ENCODE data around the gene GAS1. TPM values are rescaled to one million over a fixed set of nuclear protein-coding genes. Genes with fewer than 3 reads are reported as not detected.

GAS1 gene
- total RNA-seq, 2 experiments from 2014 or later = 0.59 to 0.69 TPM

DNA sequence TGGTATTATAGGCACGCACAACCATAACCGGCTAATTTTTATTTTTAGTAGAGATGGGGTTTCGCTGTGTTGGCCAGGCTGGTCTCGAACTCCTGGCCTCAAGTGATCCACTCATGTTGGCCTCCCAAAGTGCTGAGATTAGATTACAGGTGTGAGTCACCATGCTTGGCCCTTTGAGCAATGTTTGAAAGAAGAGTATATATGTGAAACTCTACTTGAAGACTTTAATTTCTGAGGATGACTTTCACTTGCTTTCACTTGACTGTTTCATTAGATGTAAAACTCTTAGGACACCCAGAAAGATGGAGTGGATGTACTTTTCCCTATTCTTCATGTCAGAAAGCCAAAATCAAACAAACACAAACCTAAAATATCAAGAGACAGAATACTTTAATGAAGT is 43.8 kb upstream of the GAS1 start:
- POLR2A ChIA-PET = no interaction called here
- no peak for DNase-seq
- H3K27me3 ChIP-seq (ENCODE audit: control insufficient read depth in 1 of 2, insufficient read depth in 2 of 2, low read length in 2 of 2) = peaks cover 0 to 5% of the 10 kb centered on the region in 2 experiments
- no peaks in the 10 kb centered on the region for H3K4me1 ChIP-seq (ENCODE audit: insufficient read depth, low read length)
- H3K27ac Mint-ChIP-seq = no peak overlapping the region
- no peak overlapping the region for H3K27ac ChIP-seq (ENCODE audit: low read depth in 1 of 2, low read length in 2 of 2)
- peaks cover 28% of the 10 kb centered on the region for H3K27me3 Mint-ChIP-seq
- H3K36me3 Mint-ChIP-seq (ENCODE audit: low read depth) = no peaks in the 10 kb centered on the region
- no peak overlapping the region for H3K4me3 ChIP-seq (ENCODE audit: low read length)
- CTCF ChIA-PET = no interaction called here
- H3K9me3 Mint-ChIP-seq = no peaks in the 10 kb centered on the region
- H3K4me3 Mint-ChIP-seq = no peak overlapping the region
- no peaks in the 10 kb centered on the region for H3K9me3 ChIP-seq (ENCODE audit: control insufficient read depth in 1 of 2, insufficient read depth in 1 of 2, low read length in 2 of 2)
- no peaks in the 10 kb centered on the region for H3K4me1 Mint-ChIP-seq (ENCODE audit: low read depth)
- no peaks in the 10 kb centered on the region for H3K36me3 ChIP-seq (ENCODE audit: insufficient read depth, low read length)
- intact Hi-C loops (cut with DNase I, micrococcal nuclease) = no loop called here
- no peak for ATAC-seq (ENCODE audit: poor library complexity)
- TF ChIP-seq, protein P1, sequence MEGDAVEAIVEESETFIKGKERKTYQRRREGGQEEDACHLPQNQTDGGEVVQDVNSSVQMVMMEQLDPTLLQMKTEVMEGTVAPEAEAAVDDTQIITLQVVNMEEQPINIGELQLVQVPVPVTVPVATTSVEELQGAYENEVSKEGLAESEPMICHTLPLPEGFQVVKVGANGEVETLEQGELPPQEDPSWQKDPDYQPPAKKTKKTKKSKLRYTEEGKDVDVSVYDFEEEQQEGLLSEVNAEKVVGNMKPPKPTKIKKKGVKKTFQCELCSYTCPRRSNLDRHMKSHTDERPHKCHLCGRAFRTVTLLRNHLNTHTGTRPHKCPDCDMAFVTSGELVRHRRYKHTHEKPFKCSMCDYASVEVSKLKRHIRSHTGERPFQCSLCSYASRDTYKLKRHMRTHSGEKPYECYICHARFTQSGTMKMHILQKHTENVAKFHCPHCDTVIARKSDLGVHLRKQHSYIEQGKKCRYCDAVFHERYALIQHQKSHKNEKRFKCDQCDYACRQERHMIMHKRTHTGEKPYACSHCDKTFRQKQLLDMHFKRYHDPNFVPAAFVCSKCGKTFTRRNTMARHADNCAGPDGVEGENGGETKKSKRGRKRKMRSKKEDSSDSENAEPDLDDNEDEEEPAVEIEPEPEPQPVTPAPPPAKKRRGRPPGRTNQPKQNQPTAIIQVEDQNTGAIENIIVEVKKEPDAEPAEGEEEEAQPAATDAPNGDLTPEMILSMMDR (IDR thresholded peaks at IDR 0.05) = no peak

DNA sequence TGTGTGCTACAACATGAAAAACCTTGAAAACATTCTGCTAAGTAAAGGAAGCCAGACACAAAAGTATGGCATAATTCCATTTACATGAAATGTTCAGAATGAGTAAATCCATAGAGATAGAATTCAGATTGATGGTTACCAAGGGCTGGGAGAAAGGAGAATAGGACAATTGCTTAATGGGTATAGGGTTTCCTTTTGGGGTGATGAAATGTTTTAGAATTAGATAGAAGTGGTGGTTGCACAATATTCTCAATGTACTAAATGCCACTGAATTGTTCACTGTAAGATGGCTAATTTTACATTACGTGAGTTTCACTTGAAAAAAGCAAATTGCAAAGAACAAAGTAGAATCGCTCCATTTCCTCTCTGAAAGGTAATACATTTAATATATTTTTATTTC is 43.0 kb upstream of the GAS1 start:
- CTCF ChIA-PET = no interaction called here
- ATAC-seq (ENCODE audit: poor library complexity) = no peak

DNA sequence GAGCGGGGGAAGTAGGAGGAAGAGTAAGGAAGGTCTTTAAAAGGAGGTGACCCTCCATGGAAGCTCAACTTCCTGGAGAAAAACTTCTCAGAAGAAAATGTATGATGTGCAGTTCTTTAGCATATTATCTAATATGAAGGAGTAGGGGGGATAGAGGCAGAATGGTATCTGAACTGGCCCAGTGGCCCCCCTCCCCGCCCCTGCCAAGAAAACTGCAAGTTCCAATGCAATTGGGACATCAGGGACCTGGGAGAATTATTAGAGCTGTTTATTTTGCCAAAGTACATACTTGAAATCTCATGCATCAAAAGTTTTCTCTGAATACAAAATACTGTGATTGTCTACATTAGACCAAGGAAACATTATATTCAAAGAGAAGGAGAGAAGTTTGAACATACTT is 40.6 kb upstream of the GAS1 start:
- no peak overlapping the region for H3K4me3 ChIP-seq (ENCODE audit: low read length)
- CTCF ChIA-PET = no interaction called here
- H3K9me3 ChIP-seq (ENCODE audit: control insufficient read depth in 1 of 2, insufficient read depth in 1 of 2, low read length in 2 of 2) = no peaks in the 10 kb centered on the region
- H3K27ac Mint-ChIP-seq = no peak overlapping the region
- no peaks in the 10 kb centered on the region for H3K9me3 Mint-ChIP-seq
- intact Hi-C loops (cut with DNase I, micrococcal nuclease) = no loop called here
- no peaks in the 10 kb centered on the region for H3K36me3 Mint-ChIP-seq (ENCODE audit: low read depth)
- no peaks in the 10 kb centered on the region for H3K36me3 ChIP-seq (ENCODE audit: insufficient read depth, low read length)
- no peaks in the 10 kb centered on the region for H3K4me1 ChIP-seq (ENCODE audit: insufficient read depth, low read length)
- no peaks in the 10 kb centered on the region for H3K4me1 Mint-ChIP-seq (ENCODE audit: low read depth)
- POLR2A ChIA-PET = no interaction called here
- TF ChIP-seq, protein P1 (IDR thresholded peaks at IDR 0.05) = no peak
- no peak overlapping the region for H3K27ac ChIP-seq (ENCODE audit: low read depth in 1 of 2, low read length in 2 of 2)
- H3K27me3 ChIP-seq (ENCODE audit: control insufficient read depth in 1 of 2, insufficient read depth in 2 of 2, low read length in 2 of 2) = peaks cover 0 to 5% of the 10 kb centered on the region in 2 experiments
- DNase-seq = no peak
- no peak overlapping the region for H3K4me3 Mint-ChIP-seq
- H3K27me3 Mint-ChIP-seq = peaks cover 17% of the 10 kb centered on the region
- ATAC-seq (ENCODE audit: poor library complexity) = no peak

More for the DNA sequence above, 43.0 kb upstream of the GAS1 start:
- no peak overlapping the region for H3K4me3 ChIP-seq (ENCODE audit: low read length)
- no peak for DNase-seq
- Mint-ChIP-seq H3K4me1 (ENCODE audit: low read depth) (no peaks in the 10 kb centered on the region), H3K27me3 (peaks cover 25% of the 10 kb centered on the region), H3K9me3 (no peaks in the 10 kb centered on the region), H3K36me3 (ENCODE audit: low read depth) (no peaks in the 10 kb centered on the region), H3K4me3 (no peak overlapping the region), H3K27ac (no peak overlapping the region)
- H3K9me3 ChIP-seq (ENCODE audit: control insufficient read depth in 1 of 2, insufficient read depth in 1 of 2, low read length in 2 of 2) = no peaks in the 10 kb centered on the region
- TF ChIP-seq, protein P1 (IDR thresholded peaks at IDR 0.05) = no peak
- POLR2A ChIA-PET = no interaction called here
- no peaks in the 10 kb centered on the region for H3K4me1 ChIP-seq (ENCODE audit: insufficient read depth, low read length)
- peaks cover 0 to 5% of the 10 kb centered on the region in 2 experiments for H3K27me3 ChIP-seq (ENCODE audit: control insufficient read depth in 1 of 2, insufficient read depth in 2 of 2, low read length in 2 of 2)
- no peak overlapping the region for H3K27ac ChIP-seq (ENCODE audit: low read depth in 1 of 2, low read length in 2 of 2)
- no peaks in the 10 kb centered on the region for H3K36me3 ChIP-seq (ENCODE audit: insufficient read depth, low read length)
- intact Hi-C loops (cut with DNase I, micrococcal nuclease) = no loop called here
